ENCODE results near the gene ILDR2.

DNA sequence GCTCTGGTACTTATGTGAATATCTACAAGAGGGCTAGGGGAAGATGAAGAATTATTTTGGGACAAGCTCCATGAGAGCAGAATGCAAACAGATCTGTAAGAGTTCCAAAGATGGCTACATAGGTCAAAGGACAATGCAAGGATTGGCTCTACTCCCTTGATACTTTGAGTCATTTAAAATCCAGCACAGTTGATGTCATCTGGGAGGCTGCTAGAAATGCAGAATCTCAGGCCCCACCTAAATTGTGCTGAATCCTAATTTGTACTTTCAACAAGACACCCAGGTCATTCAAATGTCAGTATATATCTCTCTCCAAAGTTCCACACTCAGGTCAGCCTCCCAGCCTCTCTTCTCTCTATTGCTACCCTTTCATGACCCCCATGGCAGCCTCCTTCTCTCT is 75.6 kb downstream of the ILDR2 start:
- TF ChIP-seq POLR2A (IDR thresholded peaks at IDR 0.05; ENCODE audit: low read depth, low read length) (no peak), POLR2AphosphoS5 (IDR thresholded peaks at IDR 0.05; ENCODE audit: low read depth, low read length) (no peak), TAF1 (IDR thresholded peaks at IDR 0.05; ENCODE audit: borderline replicate concordance, low read depth, low read length) (no peak)
